HG02588 (cell line): ENCODE data around the gene SCAMP5.

Experiments
- ATAC-seq: cut with Tn5 transposase; IDR thresholded peaks from one replicate; pipeline ENCODE4 v1.9.1; 2021; ENCODE audit warnings: mild to moderate bottlenecking, moderate library complexity; ENCODE audit not compliant: unreplicated experiment

The SCAMP5 gene

GRCh38 chr15:75067123-75067830 lies 71.9 kb downstream of the SCAMP5 start:
- ATAC-seq: no peak

- ATAC-seq: no peak
Observed at GRCh38 chr15:75068748-75069147, 73.4 kb downstream of the SCAMP5 start.

- peak; percentile 75 for ATAC-seq
Observed at GRCh38 chr15:75069301-75069925, 74.0 kb downstream of the SCAMP5 start.

- ATAC-seq: no peak
Observed at GRCh38 chr15:75070674-75071073, 75.3 kb downstream of the SCAMP5 start.
